NCI-H446 treated with DMSO at 0.1 percent for 48 hours (cell line): Measurements from ENCODE around the gene STK32B.
"Not testable (repeated sequence)": the region's sequence is repeated elsewhere in the genome, so short reads cannot be mapped to it uniquely, and the experiment has no call there.

Source experiments
- DNase-seq: peaks from one replicate; lab custom pipeline; 2025; lab: John Stamatoyannopoulos, UW

The STK32B gene

GRCh38 chr4:5030927-5031326 lies 20.4 kb upstream of the STK32B start:
- no peak for DNase-seq

GRCh38 chr4:5032813-5033212 lies 18.5 kb upstream of the STK32B start:
- no peak for DNase-seq

- no peak for DNase-seq
Observed at GRCh38 chr4:5033281-5033841, 17.9 kb upstream of the STK32B start.

- DNase-seq = no peak
Observed at GRCh38 chr4:5034206-5034605, 17.1 kb upstream of the STK32B start.

- DNase-seq = no peak
Observed at GRCh38 chr4:5036239-5036638, 15.0 kb upstream of the STK32B start.

- no peak for DNase-seq
Observed at GRCh38 chr4:5037553-5038551, 13.4 kb upstream of the STK32B start.

GRCh38 chr4:5039800-5040199 lies 11.5 kb upstream of the STK32B start:
- no peak for DNase-seq

GRCh38 chr4:5040856-5041620 lies 10.2 kb upstream of the STK32B start:
- no peak for DNase-seq

GRCh38 chr4:5041699-5042098 lies 9.6 kb upstream of the STK32B start:
- no peak for DNase-seq

GRCh38 chr4:5043579-5043978 lies 7.7 kb upstream of the STK32B start:
- DNase-seq = no peak

- DNase-seq = no peak
Observed at GRCh38 chr4:5044341-5044740, 6.9 kb upstream of the STK32B start.

- no peak for DNase-seq
Observed at GRCh38 chr4:5045097-5045496, 6.2 kb upstream of the STK32B start.

GRCh38 chr4:5048721-5049120 lies 2.6 kb upstream of the STK32B start:
- no peak for DNase-seq

- DNase-seq = peak; percentile 16
Observed at GRCh38 chr4:5050520-5051277, 581 bp upstream of the STK32B start.

GRCh38 chr4:5052204-5052702 lies 973 bp downstream of the STK32B start:
- no peak for DNase-seq

GRCh38 chr4:5052726-5053425 lies 1.6 kb downstream of the STK32B start:
- DNase-seq = no peak

- DNase-seq = no peak
Observed at GRCh38 chr4:5054532-5054931, 3.3 kb downstream of the STK32B start.

GRCh38 chr4:5055411-5055810 lies 4.1 kb downstream of the STK32B start:
- no peak for DNase-seq

- DNase-seq = no peak
Observed at GRCh38 chr4:5066101-5066500, 14.8 kb downstream of the STK32B start.

- DNase-seq = not testable (repeated sequence)
Observed at GRCh38 chr4:5066968-5067367, 15.7 kb downstream of the STK32B start.

- DNase-seq = no peak
Observed at GRCh38 chr4:5067908-5068307, 16.6 kb downstream of the STK32B start.
